HG03066 (cell line): ENCODE data around the gene SASS6.
A peak's percentile ranks its signal among the peaks of the same experiment; 100 is the strongest.
"Not testable (repeated sequence)": the region's sequence is repeated elsewhere in the genome, so short reads cannot be mapped to it uniquely, and the experiment has no call there.

Source experiments
- ATAC-seq: cut with Tn5 transposase; IDR thresholded peaks from one replicate; pipeline ENCODE4 v1.9.1; 2021; ENCODE audit warnings: low read depth; ENCODE audit not compliant: unreplicated experiment

The SASS6 gene

GRCh38 chr1:100051893-100052292, 80.8 kb downstream of the SASS6 start:
- no peak for ATAC-seq

- ATAC-seq: no peak
Measured at GRCh38 chr1:100051401-100051800, 81.3 kb downstream of the SASS6 start.

GRCh38 chr1:100050139-100050538, 82.6 kb downstream of the SASS6 start:
- no peak for ATAC-seq

- ATAC-seq: not testable (repeated sequence)
Measured at GRCh38 chr1:100047235-100047708, 85.5 kb downstream of the SASS6 start.

- no peak for ATAC-seq
Measured at GRCh38 chr1:100045206-100045605, 87.5 kb downstream of the SASS6 start.

GRCh38 chr1:100039591-100039990, 93.1 kb downstream of the SASS6 start:
- ATAC-seq: no peak

GRCh38 chr1:100038660-100039287, 94.0 kb downstream of the SASS6 start:
- peak; percentile 45 for ATAC-seq

- ATAC-seq: peak; percentile 82
Measured at GRCh38 chr1:100037927-100038659, 94.6 kb downstream of the SASS6 start.

- ATAC-seq: no peak
Measured at GRCh38 chr1:100037656-100037926, 95.1 kb downstream of the SASS6 start.

GRCh38 chr1:100036718-100037655, 95.7 kb downstream of the SASS6 start:
- ATAC-seq: no peak

- no peak for ATAC-seq
Measured at GRCh38 chr1:100035214-100035613, 97.5 kb downstream of the SASS6 start.

GRCh38 chr1:100034470-100034869, 98.3 kb downstream of the SASS6 start:
- no peak for ATAC-seq
